Measurements from ENCODE around the gene NTSR2. TPM values are rescaled to one million over a fixed set of nuclear protein-coding genes. Genes with fewer than 3 reads are reported as not detected.

NTSR2 gene
- total RNA-seq, 3 donors from 2014 or later = not detected

DNA sequence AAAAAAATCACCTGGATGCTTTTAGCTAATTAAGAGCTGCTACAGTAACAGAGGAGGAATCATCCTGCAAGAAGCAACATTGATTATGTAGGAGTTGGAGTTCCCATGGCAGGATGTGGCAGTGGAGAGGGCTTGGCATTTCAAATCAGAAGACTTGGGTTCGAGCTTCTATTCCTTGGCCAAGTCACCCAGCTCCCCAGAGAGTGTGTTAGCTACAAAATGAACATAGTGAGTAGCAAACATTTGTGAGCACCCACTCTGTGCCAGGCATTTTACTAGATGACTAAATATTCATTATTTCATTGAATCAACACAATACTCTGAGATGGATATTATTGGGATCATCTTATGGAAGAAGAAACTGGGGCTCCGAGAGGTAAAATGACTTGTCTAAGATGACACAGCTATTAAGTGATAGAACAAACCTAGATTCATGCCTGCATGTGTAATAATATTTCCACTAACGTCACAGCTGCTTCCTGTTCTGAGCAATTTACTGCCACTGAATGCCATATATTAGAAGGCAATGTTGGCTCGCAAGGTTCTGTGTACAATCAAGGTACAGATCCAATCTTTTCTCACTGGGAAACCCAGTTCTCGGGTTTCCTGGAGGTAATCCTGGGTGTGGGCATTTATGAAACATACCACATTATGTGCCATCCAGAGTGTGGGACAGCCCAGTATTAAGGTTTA lies 18.0 kb downstream of the NTSR2 start:
- intact Hi-C loops (cut with DNase I, micrococcal nuclease) = no loop called here
- Histone ChIP-seq H3K4me1 (ENCODE audit: low read depth) (no peaks in the 10 kb centered on the region), H3K36me3 (ENCODE audit: low read depth) (no peaks in the 10 kb centered on the region), H3K4me3 (no peak overlapping the region), H3K9me3 (no peaks in the 10 kb centered on the region)
- ATAC-seq (no peak), DNase-seq (no peak)
- TF ChIP-seq, protein P1, sequence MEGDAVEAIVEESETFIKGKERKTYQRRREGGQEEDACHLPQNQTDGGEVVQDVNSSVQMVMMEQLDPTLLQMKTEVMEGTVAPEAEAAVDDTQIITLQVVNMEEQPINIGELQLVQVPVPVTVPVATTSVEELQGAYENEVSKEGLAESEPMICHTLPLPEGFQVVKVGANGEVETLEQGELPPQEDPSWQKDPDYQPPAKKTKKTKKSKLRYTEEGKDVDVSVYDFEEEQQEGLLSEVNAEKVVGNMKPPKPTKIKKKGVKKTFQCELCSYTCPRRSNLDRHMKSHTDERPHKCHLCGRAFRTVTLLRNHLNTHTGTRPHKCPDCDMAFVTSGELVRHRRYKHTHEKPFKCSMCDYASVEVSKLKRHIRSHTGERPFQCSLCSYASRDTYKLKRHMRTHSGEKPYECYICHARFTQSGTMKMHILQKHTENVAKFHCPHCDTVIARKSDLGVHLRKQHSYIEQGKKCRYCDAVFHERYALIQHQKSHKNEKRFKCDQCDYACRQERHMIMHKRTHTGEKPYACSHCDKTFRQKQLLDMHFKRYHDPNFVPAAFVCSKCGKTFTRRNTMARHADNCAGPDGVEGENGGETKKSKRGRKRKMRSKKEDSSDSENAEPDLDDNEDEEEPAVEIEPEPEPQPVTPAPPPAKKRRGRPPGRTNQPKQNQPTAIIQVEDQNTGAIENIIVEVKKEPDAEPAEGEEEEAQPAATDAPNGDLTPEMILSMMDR (IDR thresholded peaks at IDR 0.05) = no peak

DNA sequence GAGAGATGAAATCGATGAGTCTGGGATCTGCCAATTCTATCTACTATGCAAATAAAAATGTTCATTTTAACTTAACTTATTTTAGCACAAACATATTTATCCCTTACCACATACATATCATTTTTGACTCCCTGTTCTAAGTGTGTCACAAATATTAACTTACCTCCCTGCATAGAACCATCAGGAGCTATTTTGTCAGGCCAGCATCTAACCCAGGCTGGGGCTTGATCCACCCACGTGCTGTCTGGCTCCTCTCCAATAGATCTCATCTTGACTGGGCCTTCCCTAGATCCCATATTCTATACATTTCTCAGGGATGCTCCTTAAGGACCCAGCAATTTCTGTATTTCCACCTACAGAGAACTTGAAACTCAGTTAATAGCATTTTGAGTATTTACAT lies 20.9 kb downstream of the NTSR2 start:
- no peaks in the 10 kb centered on the region for H3K36me3 ChIP-seq (ENCODE audit: low read depth)
- H3K4me3 ChIP-seq = no peak overlapping the region
- DNase-seq (no peak), ATAC-seq (no peak)
- no peaks in the 10 kb centered on the region for H3K9me3 ChIP-seq
- TF ChIP-seq, protein P1 (IDR thresholded peaks at IDR 0.05) = no peak
- intact Hi-C loops (cut with DNase I, micrococcal nuclease) = no loop called here
- H3K4me1 ChIP-seq (ENCODE audit: low read depth) = no peaks in the 10 kb centered on the region

DNA sequence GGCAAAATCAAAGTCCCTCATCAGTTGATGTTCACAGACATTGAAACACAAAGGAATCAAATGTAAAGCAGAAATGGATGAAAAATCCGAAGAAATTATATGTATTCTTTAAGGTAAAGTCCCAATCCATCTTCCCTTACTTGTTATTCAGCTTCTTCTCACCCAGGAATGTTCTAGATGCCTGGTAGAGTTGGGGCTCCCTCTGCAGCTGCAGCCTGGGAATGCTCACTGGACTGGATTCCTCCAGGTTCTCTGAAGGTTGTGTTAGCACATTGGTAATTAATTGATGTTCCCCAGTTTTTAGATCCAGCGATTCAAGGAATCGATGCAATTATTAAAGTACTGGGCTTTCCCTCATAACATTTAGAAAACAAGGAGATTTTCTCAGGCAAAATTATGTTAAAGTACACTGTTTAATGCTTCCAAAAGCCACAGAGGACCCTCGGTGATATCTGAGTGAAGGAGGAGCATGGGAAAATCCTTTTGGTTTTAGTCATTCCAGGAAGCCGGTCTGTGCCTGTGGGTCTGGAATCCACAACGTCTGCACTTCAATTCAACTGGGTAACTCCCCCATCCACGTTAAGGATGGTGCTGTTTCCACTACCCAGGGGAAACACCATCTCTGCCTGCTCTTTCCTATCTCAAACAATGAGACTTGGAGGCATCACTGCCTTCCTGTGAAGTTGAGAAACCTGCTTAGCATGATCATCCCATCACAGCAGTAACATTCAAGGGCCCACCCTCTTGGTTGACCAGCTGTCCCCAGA lies 22.0 kb downstream of the NTSR2 start:
- no peak for ATAC-seq
- intact Hi-C loops (cut with DNase I, micrococcal nuclease) = no loop called here
- Histone ChIP-seq H3K9me3 (no peaks in the 10 kb centered on the region), H3K4me3 (no peak overlapping the region), H3K36me3 (ENCODE audit: low read depth) (no peaks in the 10 kb centered on the region), H3K4me1 (ENCODE audit: low read depth) (no peaks in the 10 kb centered on the region)
- DNase-seq = no peak
- TF ChIP-seq, protein P1 (IDR thresholded peaks at IDR 0.05) = no peak

DNA sequence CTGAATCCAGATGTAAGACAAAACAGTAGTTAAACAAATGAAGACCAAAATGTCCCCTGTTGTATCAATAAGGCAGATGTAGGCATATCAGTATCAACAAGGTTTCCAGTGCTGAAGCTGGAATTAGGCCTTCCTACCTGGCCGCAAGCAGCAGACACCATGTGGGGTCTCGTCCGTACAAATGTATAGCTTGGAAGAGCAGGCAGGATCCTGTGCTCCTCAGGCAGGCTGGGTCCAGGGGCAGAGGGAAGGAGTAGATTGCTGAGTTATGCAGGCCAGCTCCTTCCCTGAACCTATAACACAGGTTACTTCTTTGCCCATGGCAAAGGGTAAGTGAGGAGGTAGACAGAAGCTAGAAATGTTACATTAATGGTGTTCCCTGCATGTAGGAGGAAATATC lies 23.5 kb downstream of the NTSR2 start:
- DNase-seq (no peak), ATAC-seq (no peak)
- Histone ChIP-seq H3K4me1 (ENCODE audit: low read depth) (no peaks in the 10 kb centered on the region), H3K4me3 (no peak overlapping the region), H3K36me3 (ENCODE audit: low read depth) (no peaks in the 10 kb centered on the region), H3K9me3 (no peaks in the 10 kb centered on the region)
- TF ChIP-seq, protein P1 (IDR thresholded peaks at IDR 0.05) = no peak
- intact Hi-C loops (cut with DNase I, micrococcal nuclease) = no loop called here

DNA sequence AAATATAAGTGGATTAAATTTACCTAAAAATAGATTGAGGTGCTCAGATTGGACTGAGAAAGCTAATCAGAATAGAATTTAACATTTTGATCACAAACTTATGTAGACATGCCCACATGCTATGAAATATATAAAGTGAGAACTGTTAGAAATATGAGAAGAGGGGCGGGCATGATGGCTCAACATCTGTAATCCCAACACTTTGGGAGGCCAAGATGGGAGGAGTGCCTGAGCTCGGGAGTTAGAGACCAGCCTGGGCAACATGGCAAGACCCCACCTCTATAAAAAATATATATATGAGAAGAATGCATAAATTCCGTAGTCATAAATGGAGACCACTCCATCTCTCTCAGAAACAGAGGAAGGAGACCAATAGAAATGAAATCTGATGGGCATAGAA lies 25.7 kb downstream of the NTSR2 start:
- Histone ChIP-seq H3K9me3 (no peaks in the 10 kb centered on the region), H3K4me3 (no peak overlapping the region), H3K4me1 (ENCODE audit: low read depth) (no peaks in the 10 kb centered on the region), H3K36me3 (ENCODE audit: low read depth) (no peaks in the 10 kb centered on the region)
- DNase-seq (no peak), ATAC-seq (no peak)
- TF ChIP-seq, protein P1 (IDR thresholded peaks at IDR 0.05) = no peak
- intact Hi-C loops (cut with DNase I, micrococcal nuclease) = no loop called here

Measured in mucosa of descending colon (tissue), 3 donors.